GM21737 (cell line): Measurements from ENCODE around the gene CLDND2.
A peak's percentile ranks its signal among the peaks of the same experiment; 100 is the strongest.

ENCODE experiments used
- ATAC-seq: cut with Tn5 transposase; IDR thresholded peaks from one replicate; pipeline ENCODE4 v1.9.1; 2021; ENCODE audit warnings: mild to moderate bottlenecking, moderate library complexity; ENCODE audit not compliant: unreplicated experiment

Gene CLDND2

GRCh38 chr19:51356159-51356801, 12.5 kb downstream of the CLDND2 start:
- no peak for ATAC-seq

- ATAC-seq: no peak
Observed at GRCh38 chr19:51354742-51355148, 14.1 kb downstream of the CLDND2 start.

- ATAC-seq: no peak
Observed at GRCh38 chr19:51354103-51354741, 14.6 kb downstream of the CLDND2 start.

GRCh38 chr19:51352783-51353360, 15.9 kb downstream of the CLDND2 start:
- ATAC-seq: no peak

GRCh38 chr19:51351266-51351990, 17.4 kb downstream of the CLDND2 start:
- ATAC-seq: no peak

GRCh38 chr19:51347209-51347928, 21.4 kb downstream of the CLDND2 start:
- ATAC-seq: no peak

GRCh38 chr19:51346742-51347141, 22.1 kb downstream of the CLDND2 start:
- no peak for ATAC-seq

GRCh38 chr19:51345076-51345620, 23.7 kb downstream of the CLDND2 start:
- ATAC-seq: no peak

- ATAC-seq: no peak
Observed at GRCh38 chr19:51342631-51343569, 25.9 kb downstream of the CLDND2 start.

GRCh38 chr19:51341976-51342580, 26.7 kb downstream of the CLDND2 start, which contains the start of gene VSIG10L:
Gene VSIG10L (minus strand): TSS chr19:51342139. CDS start chr19:51342124, 15 bp downstream.
- ATAC-seq: no peak

GRCh38 chr19:51341066-51341465, 27.7 kb downstream of the CLDND2 start:
- ATAC-seq: no peak

GRCh38 chr19:51339687-51340656, 28.8 kb downstream of the CLDND2 start:
- peak; percentile 66 for ATAC-seq

- no peak for ATAC-seq
Observed at GRCh38 chr19:51339313-51339686, 29.5 kb downstream of the CLDND2 start.

- peak; percentile 45 for ATAC-seq
Observed at GRCh38 chr19:51338563-51339312, 30.1 kb downstream of the CLDND2 start.

GRCh38 chr19:51337861-51338562, 30.8 kb downstream of the CLDND2 start:
- ATAC-seq: no peak

- no peak for ATAC-seq
Observed at GRCh38 chr19:51337141-51337860, 31.5 kb downstream of the CLDND2 start.
